KG1 (cell line): ENCODE data around the gene IL22RA2.

ENCODE experiments used
- DNase-seq: peaks from one replicate; lab custom pipeline; 2025; lab: John Stamatoyannopoulos, UW

The IL22RA2 gene

GRCh38 chr6:137167702-137168377 is 5.6 kb downstream of the IL22RA2 start:
- no peak for DNase-seq

GRCh38 chr6:137166247-137167098 is 7.0 kb downstream of the IL22RA2 start:
- peak; percentile 39 for DNase-seq

GRCh38 chr6:137165375-137166246 is 7.8 kb downstream of the IL22RA2 start:
- DNase-seq = no peak

- no peak for DNase-seq
Observed at GRCh38 chr6:137163732-137164318, 9.6 kb downstream of the IL22RA2 start.

GRCh38 chr6:137162692-137163306 is 10.6 kb downstream of the IL22RA2 start:
- no peak for DNase-seq

- DNase-seq = no peak
Observed at GRCh38 chr6:137161949-137162348, 11.5 kb downstream of the IL22RA2 start.

GRCh38 chr6:137160763-137161162 is 12.7 kb downstream of the IL22RA2 start:
- no peak for DNase-seq

GRCh38 chr6:137159912-137160311 is 13.5 kb downstream of the IL22RA2 start:
- no peak for DNase-seq

- DNase-seq = no peak
Observed at GRCh38 chr6:137157601-137158000, 15.8 kb downstream of the IL22RA2 start.

GRCh38 chr6:137156650-137157049 is 16.8 kb downstream of the IL22RA2 start:
- no peak for DNase-seq

GRCh38 chr6:137155830-137156229 is 17.6 kb downstream of the IL22RA2 start:
- DNase-seq = peak; percentile 66

GRCh38 chr6:137150072-137150471 is 23.4 kb downstream of the IL22RA2 start:
- no peak for DNase-seq

- DNase-seq = no peak
Observed at GRCh38 chr6:137149035-137149393, 24.4 kb downstream of the IL22RA2 start.

GRCh38 chr6:137148306-137149034 is 25.0 kb downstream of the IL22RA2 start:
- DNase-seq = no peak

- no peak for DNase-seq
Observed at GRCh38 chr6:137147195-137147594, 26.2 kb downstream of the IL22RA2 start.

GRCh38 chr6:137146206-137146605 is 27.2 kb downstream of the IL22RA2 start:
- no peak for DNase-seq

- no peak for DNase-seq
Observed at GRCh38 chr6:137145421-137145820, 28.0 kb downstream of the IL22RA2 start.

GRCh38 chr6:137136065-137136464 is 37.4 kb downstream of the IL22RA2 start:
- DNase-seq = no peak

- no peak for DNase-seq
Observed at GRCh38 chr6:137134483-137134882, 39.0 kb downstream of the IL22RA2 start.

GRCh38 chr6:137133122-137133521 is 40.3 kb downstream of the IL22RA2 start:
- no peak for DNase-seq
